ENCODE results near the gene ZNF358. TPM values are rescaled to one million over a fixed set of nuclear protein-coding genes. Genes with fewer than 3 reads are reported as not detected.
A peak's percentile ranks its signal among the peaks of the same experiment; 100 is the strongest.

Gene ZNF358
- total and polyA plus RNA-seq, 2 experiments from 2014 or later: 40.7 to 99.6 TPM

GRCh38 chr19:7522923-7523667, 7.2 kb downstream of the ZNF358 start:
- H3K36me3 ChIP-seq: peaks cover 2% of the 10 kb centered on the region
- no peaks in the 10 kb centered on the region for H3K9me3 ChIP-seq (ENCODE audit: low read depth)
- H3K27ac ChIP-seq: no peak overlapping the region
- H3K27me3 ChIP-seq: no peaks in the 10 kb centered on the region
- H3K4me3 ChIP-seq: peak overlapping the region; percentile 87
- no peak for TF ChIP-seq CTCF (IDR thresholded peaks at IDR 0.05; ENCODE audit: low read depth, low read length)
- DNase-seq (ENCODE audit: low read depth in 1 of 2, low spot score in 1 of 2): peak in 1 of 2 donors; percentile 47
- H3K4me1 ChIP-seq (ENCODE audit: low read depth): peaks cover 7% of the 10 kb centered on the region

GRCh38 chr19:7524523-7524922, 8.6 kb downstream of the ZNF358 start:
- Histone ChIP-seq H3K27me3 (no peaks in the 10 kb centered on the region), H3K4me3 (no peak overlapping the region), H3K9me3 (ENCODE audit: low read depth) (no peaks in the 10 kb centered on the region), H3K36me3 (peaks cover 2% of the 10 kb centered on the region), H3K4me1 (ENCODE audit: low read depth) (peaks cover 7% of the 10 kb centered on the region), H3K27ac (no peak overlapping the region)
- DNase-seq (ENCODE audit: low read depth in 1 of 2, low spot score in 1 of 2): no peak
- no peak for TF ChIP-seq CTCF (IDR thresholded peaks at IDR 0.05; ENCODE audit: low read depth, low read length)

- no peak overlapping the region for H3K4me3 ChIP-seq
- no peak for TF ChIP-seq CTCF (IDR thresholded peaks at IDR 0.05; ENCODE audit: low read depth, low read length)
- no peak for DNase-seq (ENCODE audit: low read depth in 1 of 2, low spot score in 1 of 2)
- no peaks in the 10 kb centered on the region for H3K9me3 ChIP-seq (ENCODE audit: low read depth)
- H3K36me3 ChIP-seq: no peaks in the 10 kb centered on the region
- H3K27ac ChIP-seq: no peak overlapping the region
- no peaks in the 10 kb centered on the region for H3K27me3 ChIP-seq
- peaks cover 7% of the 10 kb centered on the region for H3K4me1 ChIP-seq (ENCODE audit: low read depth)
Measured at GRCh38 chr19:7524992-7525739, 9.3 kb downstream of the ZNF358 start.

- Histone ChIP-seq H3K36me3 (no peaks in the 10 kb centered on the region), H3K27ac (no peak overlapping the region), H3K4me3 (no peak overlapping the region), H3K9me3 (ENCODE audit: low read depth) (no peaks in the 10 kb centered on the region), H3K27me3 (no peaks in the 10 kb centered on the region), H3K4me1 (ENCODE audit: low read depth) (peaks cover 7% of the 10 kb centered on the region)
- no peak for TF ChIP-seq CTCF (IDR thresholded peaks at IDR 0.05; ENCODE audit: low read depth, low read length)
- DNase-seq (ENCODE audit: low read depth in 1 of 2, low spot score in 1 of 2): no peak
Measured at GRCh38 chr19:7526059-7526929, 10.4 kb downstream of the ZNF358 start.

- Histone ChIP-seq H3K36me3 (no peaks in the 10 kb centered on the region), H3K9me3 (ENCODE audit: low read depth) (no peaks in the 10 kb centered on the region)
Measured at GRCh38 chr19:7527516-7528191, 11.8 kb downstream of the ZNF358 start.

More at GRCh38 chr19:7527516-7528191, 11.8 kb downstream of the ZNF358 start:
- Histone ChIP-seq H3K27ac (no peak overlapping the region), H3K4me3 (no peak overlapping the region), H3K4me1 (ENCODE audit: low read depth) (peaks cover 7% of the 10 kb centered on the region), H3K27me3 (no peaks in the 10 kb centered on the region)
- DNase-seq (ENCODE audit: low read depth in 1 of 2, low spot score in 1 of 2): no peak
- TF ChIP-seq CTCF (IDR thresholded peaks at IDR 0.05; ENCODE audit: low read depth, low read length): no peak

Data from cardiac muscle cell (in vitro differentiated cells and primary cell).